Skeletal muscle tissue (tissue), 4 donors: ENCODE measurements around the gene C19orf44. TPM values are rescaled to one million over a fixed set of nuclear protein-coding genes. Genes with fewer than 3 reads are reported as not detected.

Experiments
- H3K27ac ChIP-seq: one replicate; pipeline ENCODE4 v1.7.0; 2013; ENCODE audit warnings: mild to moderate bottlenecking, low read depth, low read length, inconsistent platforms
- H3K27me3 ChIP-seq, 3 donors: one replicate each; pipeline ENCODE4 v1.7.0; 2013; ENCODE audit warnings: low read length in 3 of 3; ENCODE audit not compliant: control insufficient read depth in 3 of 3, insufficient read depth in 3 of 3
- H3K36me3 ChIP-seq, 3 donors: one replicate each; pipeline ENCODE4 v1.7.0; 2013; ENCODE audit warnings: low read length in 3 of 3; ENCODE audit not compliant: control insufficient read depth in 3 of 3, insufficient read depth in 3 of 3
- H3K4me1 ChIP-seq, 3 donors: one replicate each; pipeline ENCODE4 v1.7.0; 2013; ENCODE audit warnings: low read length in 3 of 3, mild to moderate bottlenecking in 3 of 3; ENCODE audit not compliant: control insufficient read depth in 3 of 3, insufficient read depth in 3 of 3
- H3K4me3 ChIP-seq, 3 donors: one replicate each; pipeline ENCODE4 v1.7.0; 2013; ENCODE audit warnings: low read length in 3 of 3
- H3K9ac ChIP-seq, 3 donors: one replicate each; pipeline ENCODE4 v1.7.0; 2013; ENCODE audit warnings: low read length in 3 of 3, mild to moderate bottlenecking in 3 of 3, moderate library complexity in 2 of 3, low read depth in 1 of 3
- H3K9me3 ChIP-seq, 3 donors: one replicate each; pipeline ENCODE4 v1.7.0; 2013; ENCODE audit warnings: low read length in 3 of 3; ENCODE audit not compliant: control insufficient read depth in 3 of 3
- total RNA-seq: library from RNA; depleted of rRNA; stranded (reverse); fragments of >200 nt; gene quantifications from one replicate; pipeline ENCODE4 v1.2.3, GENCODE V29; 2014
- donor health status: Osteomylitis.

Gene C19orf44
- total RNA-seq, 1 donor from 2014 or later: 2.6 TPM

GRCh38 chr19:16457954-16458331, 38.3 kb upstream of the C19orf44 start:
- Histone ChIP-seq H3K9ac (peak overlapping the region; percentile 38 to 77 (median 59)), H3K27ac (peak overlapping the region; percentile 75), H3K4me3 (peak overlapping the region; percentile 23 to 65 (median 54)), H3K4me1 (peaks cover 81 to 89% (median 85%) of the 10 kb centered on the region in 3 donors), H3K9me3 (no peaks in the 10 kb centered on the region), H3K27me3 (no peaks in the 10 kb centered on the region), H3K36me3 (no peaks in the 10 kb centered on the region)

- H3K4me1 ChIP-seq: peaks cover 83 to 91% (median 86%) of the 10 kb centered on the region in 3 donors
- H3K4me3 ChIP-seq: peak overlapping the region; percentile 2 to 65 (median 8)
- H3K9me3 ChIP-seq: no peaks in the 10 kb centered on the region
- H3K27me3 ChIP-seq: no peaks in the 10 kb centered on the region
- no peaks in the 10 kb centered on the region for H3K36me3 ChIP-seq
- H3K9ac ChIP-seq: peak overlapping the region; percentile 29 to 77 (median 59)
- peak overlapping the region; percentile 75 for H3K27ac ChIP-seq
These were observed 37.5 kb upstream of the C19orf44 start for GRCh38 chr19:16458391-16459341.

- Histone ChIP-seq H3K27me3 (no peaks in the 10 kb centered on the region), H3K9me3 (no peaks in the 10 kb centered on the region), H3K4me1 (peaks cover 83 to 91% (median 86%) of the 10 kb centered on the region in 3 donors), H3K27ac (peak overlapping the region; percentile 75), H3K4me3 (no peak overlapping the region), H3K9ac (peak overlapping the region in 1 of 3 donors; percentile 77), H3K36me3 (no peaks in the 10 kb centered on the region)
These were observed 36.5 kb upstream of the C19orf44 start for GRCh38 chr19:16459680-16460079.

GRCh38 chr19:16460454-16460853, 35.7 kb upstream of the C19orf44 start:
- H3K4me3 ChIP-seq: no peak overlapping the region
- peak overlapping the region; percentile 89 for H3K27ac ChIP-seq
- H3K36me3 ChIP-seq: no peaks in the 10 kb centered on the region
- no peaks in the 10 kb centered on the region for H3K27me3 ChIP-seq
- peak overlapping the region in 2 of 3 donors; percentile 7 to 17 for H3K9ac ChIP-seq
- no peaks in the 10 kb centered on the region for H3K9me3 ChIP-seq
- peaks cover 82 to 89% (median 86%) of the 10 kb centered on the region in 3 donors for H3K4me1 ChIP-seq

GRCh38 chr19:16461630-16462051, 34.6 kb upstream of the C19orf44 start:
- H3K27me3 ChIP-seq: no peaks in the 10 kb centered on the region
- no peaks in the 10 kb centered on the region for H3K36me3 ChIP-seq
- H3K27ac ChIP-seq: peak overlapping the region; percentile 89
- H3K9ac ChIP-seq: peak overlapping the region; percentile 60 to 75 (median 71)
- peaks cover 82 to 88% (median 85%) of the 10 kb centered on the region in 3 donors for H3K4me1 ChIP-seq
- H3K9me3 ChIP-seq: no peaks in the 10 kb centered on the region
- peak overlapping the region; percentile 18 to 22 (median 21) for H3K4me3 ChIP-seq

- Histone ChIP-seq H3K27ac (peak overlapping the region; percentile 89), H3K4me3 (peak overlapping the region in 2 of 3 donors; percentile 22 to 45), H3K9me3 (no peaks in the 10 kb centered on the region), H3K4me1 (peaks cover 81 to 88% (median 85%) of the 10 kb centered on the region in 3 donors), H3K36me3 (no peaks in the 10 kb centered on the region), H3K9ac (peak overlapping the region; percentile 48 to 75 (median 66)), H3K27me3 (no peaks in the 10 kb centered on the region)
These were observed 33.4 kb upstream of the C19orf44 start for GRCh38 chr19:16462757-16463250.

GRCh38 chr19:16463341-16463990, 32.7 kb upstream of the C19orf44 start:
- H3K27ac ChIP-seq: peak overlapping the region; percentile 89
- no peaks in the 10 kb centered on the region for H3K36me3 ChIP-seq
- H3K9me3 ChIP-seq: no peaks in the 10 kb centered on the region
- peak overlapping the region in 2 of 3 donors; percentile 45 to 49 for H3K4me3 ChIP-seq
- H3K9ac ChIP-seq: peak overlapping the region; percentile 10 to 75 (median 66)
- H3K27me3 ChIP-seq: no peaks in the 10 kb centered on the region
- H3K4me1 ChIP-seq: peaks cover 81 to 88% (median 85%) of the 10 kb centered on the region in 3 donors

GRCh38 chr19:16463991-16464575, 32.1 kb upstream of the C19orf44 start:
- no peaks in the 10 kb centered on the region for H3K9me3 ChIP-seq
- peak overlapping the region; percentile 89 for H3K27ac ChIP-seq
- H3K36me3 ChIP-seq: no peaks in the 10 kb centered on the region
- H3K4me3 ChIP-seq: peak overlapping the region in 2 of 3 donors; percentile 45 to 49
- peak overlapping the region; percentile 60 to 75 (median 66) for H3K9ac ChIP-seq
- H3K4me1 ChIP-seq: peaks cover 80 to 88% (median 85%) of the 10 kb centered on the region in 3 donors
- H3K27me3 ChIP-seq: no peaks in the 10 kb centered on the region

GRCh38 chr19:16465239-16465638, 31.0 kb upstream of the C19orf44 start:
- H3K27me3 ChIP-seq: no peaks in the 10 kb centered on the region
- H3K9ac ChIP-seq: no peak overlapping the region
- H3K4me3 ChIP-seq: no peak overlapping the region
- H3K9me3 ChIP-seq: no peaks in the 10 kb centered on the region
- peaks cover 78 to 88% (median 82%) of the 10 kb centered on the region in 3 donors for H3K4me1 ChIP-seq
- peak overlapping the region; percentile 89 for H3K27ac ChIP-seq
- H3K36me3 ChIP-seq: no peaks in the 10 kb centered on the region
